A549 treated with DMSO at 1 μM for 4 hours (cell line): ENCODE measurements around the gene REXO1. TPM values are rescaled to one million over a fixed set of nuclear protein-coding genes. Genes with fewer than 3 reads are reported as not detected.

ENCODE experiments used
- total RNA-seq: library from RNA; stranded (reverse); fragments of 200-300 nt; extraction: Qiagen RNA extraction; gene quantifications from 5 replicates; pipeline ENCODE4 v1.2.3, GENCODE V29; 2022; ENCODE audit warnings: low read depth

The REXO1 gene
- total RNA-seq = 16.8 to 22.0 TPM (median 19.8 TPM) in 5 replicates

DNA sequence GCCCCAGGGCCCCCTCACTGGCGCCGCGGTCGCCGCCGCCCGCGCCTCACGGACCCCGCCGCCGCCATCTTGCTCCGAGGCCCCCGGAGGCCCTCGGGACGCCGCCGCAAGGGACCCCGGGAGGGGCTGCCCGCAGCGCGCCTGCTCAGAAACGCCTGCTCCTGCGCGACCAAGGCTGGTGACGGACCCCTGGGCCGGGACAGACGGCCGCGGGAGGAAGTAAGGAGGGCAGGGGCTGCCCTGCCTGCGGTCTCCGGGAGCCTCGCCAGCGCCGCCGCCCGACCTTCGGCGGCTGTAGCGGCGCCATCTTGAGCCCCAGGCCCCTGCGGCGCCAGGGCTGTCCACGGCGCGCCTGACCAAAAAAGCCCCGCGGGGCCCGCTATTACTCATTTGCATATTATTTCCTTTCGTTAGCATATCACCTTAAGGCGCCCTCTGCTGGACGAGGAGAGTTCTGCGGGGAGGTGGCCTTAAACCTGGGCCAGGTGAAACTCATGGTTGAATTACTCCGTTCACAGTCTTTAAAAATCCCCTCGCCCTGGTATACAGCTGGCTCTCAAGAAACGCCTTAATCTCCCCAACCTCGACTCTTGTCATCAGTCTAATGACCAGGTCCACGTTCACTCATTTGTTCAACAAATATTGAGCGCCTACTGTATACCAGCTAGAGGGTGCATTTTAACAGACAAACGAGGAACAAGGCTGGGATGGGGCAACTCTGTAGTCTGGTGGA, at the start of gene REXO1:
Gene REXO1 (minus strand): TSS at position 85 of the 733 bp plus-strand sequence. CDS start 125 bp downstream, outside the sequence.

DNA sequence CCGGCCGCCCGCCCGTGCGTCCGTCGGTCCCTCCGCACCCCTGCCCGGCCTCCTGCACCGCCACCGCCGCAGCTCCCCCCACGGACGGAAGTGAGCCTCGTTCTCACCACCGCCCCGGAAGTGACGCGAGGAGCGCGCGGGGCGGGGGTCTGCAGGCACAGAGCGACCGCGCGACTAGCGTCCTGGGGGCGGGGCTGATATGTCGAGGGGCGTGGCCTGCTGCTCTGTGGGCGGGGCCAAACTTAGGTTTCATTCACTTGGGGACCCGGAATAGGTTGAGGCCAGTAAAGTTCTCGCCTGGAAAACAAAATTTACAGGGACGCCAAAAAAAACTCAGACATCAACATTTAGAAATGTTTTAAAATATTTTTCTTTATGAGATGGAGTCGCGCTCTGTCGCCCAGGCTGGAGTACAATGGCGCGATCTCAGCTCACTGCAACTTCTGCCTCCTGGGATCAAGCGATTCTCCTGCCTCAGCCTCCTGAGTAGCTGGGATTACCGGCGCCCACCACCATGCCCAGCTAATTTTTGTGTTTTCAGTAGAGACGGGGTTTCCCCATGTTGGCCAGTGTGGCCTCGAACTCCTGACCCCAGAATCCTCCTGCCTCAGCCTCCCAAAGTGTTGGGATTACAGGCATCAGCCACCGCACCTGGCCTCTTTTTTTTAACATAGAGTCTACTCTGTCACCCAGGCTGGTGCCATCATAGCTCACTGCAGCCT, 37.3 kb upstream of the REXO1 start, which contains the start of gene ABHD17A:
Gene ABHD17A (minus strand): TSS at position 99 of the 722 bp plus-strand sequence. CDS start 3,930 bp downstream, outside the sequence.

DNA sequence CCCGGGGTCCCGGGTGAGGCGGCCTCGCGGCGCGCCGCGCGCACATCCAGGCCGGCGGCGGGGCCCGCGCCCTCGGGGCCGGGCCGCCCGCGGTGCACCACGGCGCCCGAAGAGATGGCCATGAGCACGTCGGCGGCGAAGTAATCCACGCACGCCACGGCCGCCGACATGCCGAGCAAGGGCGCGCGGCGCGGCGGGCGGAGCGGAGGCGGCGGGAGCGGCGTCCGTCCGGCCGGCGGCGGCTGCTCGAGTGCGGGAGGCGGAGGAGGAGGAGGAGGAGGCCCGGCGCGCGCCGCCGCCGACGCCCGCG, 15.0 kb upstream of the REXO1 start, which contains the start of gene KLF16:
Gene KLF16 (minus strand): TSS at position 252 of the 310 bp plus-strand sequence. CDS start 82 bp downstream, at position 170.

DNA sequence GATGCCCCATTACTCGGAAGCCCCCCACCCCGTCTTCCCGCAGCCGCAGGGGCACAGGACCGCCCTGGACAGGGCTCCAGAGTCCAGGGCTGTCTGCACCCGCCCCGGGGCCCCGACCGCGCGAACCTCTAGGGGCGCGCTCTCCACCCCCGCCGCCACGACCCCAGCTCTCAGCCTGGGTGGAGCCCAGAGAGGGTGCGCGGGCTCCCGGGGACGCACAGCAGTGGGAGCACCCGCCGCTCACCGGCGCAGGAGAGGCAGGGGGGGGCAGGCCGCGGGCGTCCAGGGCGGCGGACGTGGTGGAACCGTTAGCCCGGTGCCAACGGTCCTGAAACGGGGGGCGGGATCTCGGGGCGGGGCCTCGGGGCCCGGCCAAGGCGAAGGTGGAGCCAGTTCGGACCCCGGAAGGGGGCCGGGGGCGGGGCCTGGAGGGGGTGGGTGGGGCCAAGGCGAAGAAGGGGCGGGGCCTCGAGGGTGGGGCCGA, 36.3 kb downstream of the REXO1 start, which contains the start of gene ATP8B3:
Gene ATP8B3 (minus strand): TSS at position 335 of the 484 bp plus-strand sequence. CDS start 540 bp downstream, outside the sequence.

Other genes starting within 250 kb of the REXO1 start
- 93.1 to 175 TPM (median 172 TPM) in 5 replicates for gene UQCR11, start 243.0 kb downstream of the REXO1 start, total RNA-seq
- gene TCF3, start 195.9 kb downstream of the REXO1 start, total RNA-seq = 38.6 to 70.5 TPM (median 58.8 TPM) in 5 replicates
- gene ONECUT3, start 95.0 kb downstream of the REXO1 start, total RNA-seq = 0.01 TPM in 1 of 5 replicates, not detected in the others
- 1.8 to 3.5 TPM (median 3.1 TPM) in 5 replicates for gene ATP8B3, start 36.2 kb downstream of the REXO1 start, total RNA-seq
- 19.6 to 30.3 TPM (median 21.6 TPM) in 5 replicates for gene KLF16, start 15.1 kb upstream of the REXO1 start, total RNA-seq
- gene ABHD17A, start 37.0 kb upstream of the REXO1 start, total RNA-seq = 19.7 to 38.6 TPM (median 32.7 TPM) in 5 replicates
- gene ADAT3, start 56.9 kb upstream of the REXO1 start, total RNA-seq = 2.6 to 7.2 TPM (median 5.1 TPM) in 5 replicates
- gene SCAMP4, start 56.9 kb upstream of the REXO1 start, total RNA-seq = 47.3 to 69.9 TPM (median 54.0 TPM) in 5 replicates
- 34.5 to 49.3 TPM (median 42.9 TPM) in 5 replicates for gene CSNK1G2, start 92.7 kb upstream of the REXO1 start, total RNA-seq
- 31.4 to 48.8 TPM (median 37.4 TPM) in 5 replicates for gene BTBD2, start 167.2 kb upstream of the REXO1 start, total RNA-seq
- gene MKNK2, start 202.8 kb upstream of the REXO1 start, total RNA-seq = 30.2 to 55.5 TPM (median 51.8 TPM) in 5 replicates
- gene MOB3A, start 247.8 kb upstream of the REXO1 start, total RNA-seq = 8.5 to 12.8 TPM (median 10.9 TPM) in 5 replicates
- 0.37 to 0.75 TPM (median 0.47 TPM) in 5 replicates for gene IZUMO4, start 248.4 kb upstream of the REXO1 start, total RNA-seq